CD4-positive, alpha-beta T cell treated with Interleukin-4 for 1 hour (primary cell): ENCODE measurements around the gene WWOX.
A peak's percentile ranks its signal among the peaks of the same experiment; 100 is the strongest.

Experiments used
- DNase-seq, 2 donors: peaks; one replicate each; pipeline ENCODE4 v3.0.0-alpha.2; 2020 to 2022

Gene WWOX

GRCh38 chr16:79171931-79172705 lies 1072.7 kb downstream of the WWOX start:
- DNase-seq = no peak

GRCh38 chr16:79172976-79173500 lies 1073.6 kb downstream of the WWOX start:
- no peak for DNase-seq

- no peak for DNase-seq
Measured at GRCh38 chr16:79173919-79174318, 1074.5 kb downstream of the WWOX start.

- DNase-seq = no peak
Measured at GRCh38 chr16:79175286-79176057, 1076.0 kb downstream of the WWOX start.

- DNase-seq = peak in 1 of 2 donors; percentile 35
Measured at GRCh38 chr16:79177018-79177417, 1077.6 kb downstream of the WWOX start.

GRCh38 chr16:79181419-79181818 lies 1082.0 kb downstream of the WWOX start:
- DNase-seq = no peak

- DNase-seq = no peak
Measured at GRCh38 chr16:79182616-79183015, 1083.2 kb downstream of the WWOX start.

- no peak for DNase-seq
Measured at GRCh38 chr16:79183571-79183970, 1084.1 kb downstream of the WWOX start.

GRCh38 chr16:79184464-79185030 lies 1085.1 kb downstream of the WWOX start:
- DNase-seq = no peak

- DNase-seq = no peak
Measured at GRCh38 chr16:79185711-79186110, 1086.3 kb downstream of the WWOX start.

GRCh38 chr16:79186196-79186595 lies 1086.7 kb downstream of the WWOX start:
- no peak for DNase-seq

- DNase-seq = no peak
Measured at GRCh38 chr16:79188115-79188738, 1088.8 kb downstream of the WWOX start.

GRCh38 chr16:79188739-79189122 lies 1089.3 kb downstream of the WWOX start:
- DNase-seq = no peak

GRCh38 chr16:79190542-79190941 lies 1091.1 kb downstream of the WWOX start:
- no peak for DNase-seq

- no peak for DNase-seq
Measured at GRCh38 chr16:79191933-79192332, 1092.5 kb downstream of the WWOX start.

- no peak for DNase-seq
Measured at GRCh38 chr16:79192904-79193303, 1093.5 kb downstream of the WWOX start.

GRCh38 chr16:79194291-79194690 lies 1094.8 kb downstream of the WWOX start:
- no peak for DNase-seq

- DNase-seq = no peak
Measured at GRCh38 chr16:79195938-79196337, 1096.5 kb downstream of the WWOX start.

- no peak for DNase-seq
Measured at GRCh38 chr16:79201436-79201835, 1102.0 kb downstream of the WWOX start.

- DNase-seq = no peak
Measured at GRCh38 chr16:79202977-79203376, 1103.5 kb downstream of the WWOX start.

- DNase-seq = no peak
Measured at GRCh38 chr16:79204486-79204885, 1105.0 kb downstream of the WWOX start.

- no peak for DNase-seq
Measured at GRCh38 chr16:79206889-79207288, 1107.4 kb downstream of the WWOX start.

GRCh38 chr16:79209308-79209707 lies 1109.9 kb downstream of the WWOX start:
- DNase-seq = no peak
